H1 (cell line): Measurements from ENCODE around the gene RUNX1. TPM values are rescaled to one million over a fixed set of nuclear protein-coding genes. Genes with fewer than 3 reads are reported as not detected.

Source experiments
- CTCF ChIA-PET: fragments of 300-600 bp; sonication (Branson Sonifier 250); formaldehyde crosslinking; loops from one replicate; lab custom pipeline; 2021; ENCODE audit not compliant: partially characterized antibody; lab: Charles Lee
- POLR2A ChIA-PET: fragments of 300-600 bp; sonication (Branson Sonifier 250); formaldehyde crosslinking; loops from one replicate; lab custom pipeline; 2021; ENCODE audit warnings: inconsistent platforms; ENCODE audit not compliant: partially characterized antibody; lab: Charles Lee
- DNase-seq, 2 experiments: peaks; one replicate each; pipeline versions ENCODE4 v3.0.0 to v3.0.0-alpha.2; 2010 to 2022; ENCODE audit warnings: low spot score in 2 of 2, low read depth in 1 of 2, mixed read lengths in 1 of 2
- FAIRE-seq: peaks from 2 replicates; lab custom pipeline; 2011; peaks lifted over from hg19 to GRCh38; lab: Jason Lieb, UNC
- H2AFZ ChIP-seq: 2 replicates; pipeline ENCODE4 v1.8.1; 2012; ENCODE audit warnings: low read length, inconsistent platforms
- H2AK5ac ChIP-seq: 2 replicates; pipeline ENCODE4 v1.6.1; 2013; ENCODE audit warnings: low read depth, low read length
- H2BK120ac ChIP-seq: replicated peaks from 2 replicates; pipeline ENCODE3; 2013; ENCODE audit warnings: low read depth, low read length, inconsistent platforms
- H2BK12ac ChIP-seq: 2 replicates; pipeline ENCODE4 v1.6.1; 2013; ENCODE audit warnings: low read depth, low read length
- H2BK15ac ChIP-seq: 2 replicates; pipeline ENCODE4 v1.6.1; 2013; ENCODE audit warnings: low read length
- H2BK20ac ChIP-seq: 2 replicates; pipeline ENCODE4 v1.6.1; 2013; ENCODE audit warnings: low read length
- H2BK5ac ChIP-seq: 2 replicates; pipeline ENCODE4 v1.6.1; 2013; ENCODE audit warnings: low read depth, low read length
- H3K14ac ChIP-seq: 2 replicates; pipeline ENCODE4 v1.6.1; 2013; ENCODE audit warnings: inconsistent platforms; ENCODE audit not compliant: insufficient read length
- H3K18ac ChIP-seq: 2 replicates; pipeline ENCODE4 v1.6.1; 2013; ENCODE audit warnings: low read length; ENCODE audit errors: extremely low read depth
- H3K23ac ChIP-seq: 2 replicates; pipeline ENCODE4 v1.6.1; 2013; ENCODE audit warnings: inconsistent platforms; ENCODE audit not compliant: insufficient read length
- H3K23me2 ChIP-seq: 2 replicates; pipeline ENCODE4 v1.6.1; 2013; ENCODE audit warnings: low read depth, low read length
- H3K27ac ChIP-seq: 2 replicates; pipeline ENCODE4 v1.6.1; 2011; ENCODE audit warnings: low read depth, low read length, inconsistent platforms
- H3K27me3 ChIP-seq, 4 experiments: replicated peaks in 1 of 4; 1 replicate in 1 of 4; 2 replicates in 3 of 4; pipeline versions ENCODE4 v1.6.1 to v1.8.1; 2011 to 2013; ENCODE audit warnings: low read length in 3 of 4, mild to moderate bottlenecking in 3 of 4, inconsistent platforms in 2 of 4, mixed read lengths in 2 of 4, moderate library complexity in 1 of 4; ENCODE audit not compliant: control insufficient read depth in 3 of 4, insufficient read depth in 3 of 4; ENCODE audit errors: extremely low read depth in 1 of 4
- H3K36me3 ChIP-seq, 4 experiments: 2 replicates each; pipeline versions ENCODE4 v1.6.1 to v1.8.1; 2011 to 2013; ENCODE audit warnings: mild to moderate bottlenecking in 4 of 4, low read length in 3 of 4, moderate library complexity in 2 of 4, control low read depth in 1 of 4, inconsistent platforms in 1 of 4; ENCODE audit not compliant: insufficient read depth in 4 of 4, control insufficient read depth in 2 of 4
- H3K4ac ChIP-seq: replicated peaks from 2 replicates; pipeline ENCODE3; 2013; ENCODE audit warnings: low read length, low read depth, mixed read lengths, inconsistent platforms; ENCODE audit not compliant: insufficient read length
- H3K4me1 ChIP-seq, 4 experiments: replicated peaks in 1 of 4; 1 replicate in 1 of 4; 2 replicates in 3 of 4; pipeline versions ENCODE4 v1.6.1 to v1.8.1; 2011 to 2013; ENCODE audit warnings: low read length in 3 of 4, inconsistent platforms in 2 of 4, mixed read lengths in 1 of 4; ENCODE audit not compliant: insufficient read depth in 4 of 4, control insufficient read depth in 3 of 4
- H3K4me2 ChIP-seq, 2 experiments: 2 replicates each; pipeline versions ENCODE4 v1.6.1 to v1.8.1; 2011 to 2013; ENCODE audit warnings: low read depth in 2 of 2, low read length in 2 of 2, control low read depth in 1 of 2, inconsistent platforms in 1 of 2, mild to moderate bottlenecking in 1 of 2; ENCODE audit not compliant: insufficient read depth in 1 of 2
- H3K4me3 ChIP-seq, 4 experiments: fragments of 200-600, 300-600 bp in 1 of 4; sonication (generic), shearing (Covaris generic), sonication (Bioruptor Twin) in 1 of 4; 2 replicates each; pipeline versions ENCODE4 v1.5.1 to v1.8.1; 2011 to 2016; ENCODE audit warnings: low read length in 4 of 4, low read depth in 3 of 4, control low read depth in 2 of 4, inconsistent platforms in 2 of 4, mild to moderate bottlenecking in 2 of 4, mixed read lengths in 1 of 4, moderate library complexity in 1 of 4; ENCODE audit not compliant: insufficient read depth in 2 of 4; ENCODE audit errors: extremely low read depth in 1 of 4
- H3K56ac ChIP-seq: replicated peaks from 2 replicates; pipeline ENCODE3; 2013; ENCODE audit warnings: low read depth, mild to moderate bottlenecking, mixed read lengths, low read length, inconsistent platforms; ENCODE audit not compliant: insufficient read length
- H3K79me1 ChIP-seq: 2 replicates; pipeline ENCODE4 v1.6.1; 2013; ENCODE audit warnings: low read depth, low read length, control low read depth
- H3K79me2 ChIP-seq, 2 experiments: 2 replicates each; pipeline versions ENCODE4 v1.6.1 to v1.8.1; 2012 to 2013; ENCODE audit warnings: low read length in 2 of 2, mild to moderate bottlenecking in 2 of 2, inconsistent platforms in 1 of 2; ENCODE audit not compliant: insufficient read depth in 2 of 2, control insufficient read depth in 1 of 2
- H3K9ac ChIP-seq, 4 experiments: replicated peaks in 1 of 4; 1 replicate in 1 of 4; 2 replicates in 3 of 4; pipeline versions ENCODE4 v1.6.1 to v1.8.1; 2011 to 2013; ENCODE audit warnings: low read depth in 3 of 4, low read length in 3 of 4, control low read depth in 2 of 4, mild to moderate bottlenecking in 2 of 4, moderate library complexity in 2 of 4, inconsistent platforms in 1 of 4; ENCODE audit errors: extremely low read depth in 1 of 4
- H3K9me3 ChIP-seq, 2 experiments: 2 replicates each; pipeline versions ENCODE4 v1.6.1 to v1.8.1; 2012 to 2013; ENCODE audit warnings: mild to moderate bottlenecking in 2 of 2, moderate library complexity in 2 of 2, control low read depth in 1 of 2, inconsistent platforms in 1 of 2, low read depth in 1 of 2, low read length in 1 of 2, mixed read lengths in 1 of 2; ENCODE audit not compliant: insufficient read depth in 2 of 2
- H4K20me1 ChIP-seq, 2 experiments: replicated peaks in 1 of 2; 2 replicates each; pipeline versions ENCODE3 to v1.8.1; 2011 to 2013; ENCODE audit warnings: inconsistent platforms in 2 of 2, low read length in 2 of 2, mild to moderate bottlenecking in 1 of 2; ENCODE audit not compliant: insufficient read depth in 2 of 2, control insufficient read depth in 1 of 2
- H4K5ac ChIP-seq: 2 replicates; pipeline ENCODE4 v1.6.1; 2013; ENCODE audit warnings: low read length, low read depth, mixed read lengths, inconsistent platforms; ENCODE audit not compliant: insufficient read length
- H4K8ac ChIP-seq: 2 replicates; pipeline ENCODE4 v1.8.0; 2013; ENCODE audit warnings: mild to moderate bottlenecking, moderate library complexity, low read length, inconsistent platforms; ENCODE audit not compliant: insufficient read depth; ENCODE audit errors: extremely low read depth
- H4K91ac ChIP-seq: replicated peaks from 2 replicates; pipeline ENCODE3; 2013; ENCODE audit warnings: low read length, mixed read lengths, inconsistent platforms; ENCODE audit not compliant: insufficient read length
- BACH1 ChIP-seq: IDR thresholded peaks from 2 replicates; pipeline ENCODE4 v1.6.1; 2012; ENCODE audit warnings: low read length, improper control_type of control experiment
- BCL11A ChIP-seq, 2 experiments: IDR thresholded peaks; one replicate each; pipeline ENCODE4 v1.6.1; 2011; ENCODE audit warnings: low read depth in 2 of 2, low read length in 2 of 2, mild to moderate bottlenecking in 2 of 2
- SIX5 ChIP-seq: IDR thresholded peaks from 2 replicates; pipeline ENCODE4 v1.6.1; 2011; ENCODE audit warnings: mild to moderate bottlenecking, low read depth, low read length
- WGBS, 2 experiments: shearing (Covaris generic) in 1 of 2; methylation state at CpG; one replicate each; pipeline versions ENCODE4 v1.1.6 to v1.1.7; 2013 to 2015; ENCODE audit warnings: low lambda C conversion rate in 2 of 2, mixed read lengths in 2 of 2, inconsistent platforms in 1 of 2, low coverage in 1 of 2, missing lambda C conversion rate in 1 of 2; ENCODE audit not compliant: insufficient replicate concordance in 2 of 2, insufficient coverage in 1 of 2, insufficient read length in 1 of 2; ENCODE audit errors: extremely low coverage in 1 of 2, missing lambda C conversion rate in 1 of 2; 5-methylcytosine and 5-hydroxymethylcytosine counted together
- polyA plus RNA-seq, 7 experiments: library from polyadenylated mRNA; depleted of rRNA in 3 of 7; stranded (reverse) in 5 of 7; unstranded in 2 of 7; fragments of >200 nt in 5 of 7; fragments of 200-250 nt in 2 of 7; gene quantifications; 1 replicate in 5 of 7; 2 replicates in 1 of 7; 4 replicates in 1 of 7; pipeline versions ENCODE4 v1.2.1 to v1.2.3, GENCODE V29; 2011 to 2013; ENCODE audit warnings: missing spikeins in 2 of 7, mixed read lengths in 2 of 7
- total RNA-seq: library from RNA; stranded (reverse); fragmentation: NEBNext Ultra II Directional; extraction: Animal tissue kit (Norgen Biotek cat#: 25700); gene quantifications from 2 replicates; pipeline ENCODE4 v1.2.1, GENCODE V29; 2021

RUNX1 gene
- total and polyA plus RNA-seq, 2 of the 8 experiments (the other 6 are each of a cell fraction or from before 2014, with no cell fraction given), result 0.20 to 0.60 TPM

DNA sequence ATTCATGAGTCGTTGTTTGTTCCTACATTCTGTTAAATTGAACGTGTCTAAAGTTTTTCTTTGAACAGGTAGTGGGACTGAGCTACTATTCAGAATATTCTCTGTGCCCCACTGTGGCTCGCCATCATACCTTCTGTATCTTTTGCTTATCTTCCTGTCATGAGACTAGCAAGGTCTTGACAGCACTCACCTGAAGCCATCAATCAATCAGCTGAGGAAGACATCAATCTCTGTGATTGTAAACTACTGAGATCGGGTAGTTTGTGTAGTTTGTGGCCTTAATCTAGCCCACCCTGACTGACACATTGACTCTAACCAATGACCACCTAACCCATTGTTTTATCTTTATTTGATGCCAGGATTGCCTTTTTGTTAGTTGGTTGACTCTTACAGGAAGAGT, 17.7 kb upstream of the RUNX1 start:
- no peak overlapping the region for H3K4me3 ChIP-seq
- no peak overlapping the region for H2BK12ac ChIP-seq
- no peaks in the 10 kb centered on the region for H4K20me1 ChIP-seq
- no peak overlapping the region for H2BK5ac ChIP-seq
- no peak overlapping the region for H2BK15ac ChIP-seq
- DNase-seq (no peak), FAIRE-seq (no peak)
- peaks cover 2% of the 10 kb centered on the region; the same call in 1 of the 2 replicates for H3K23me2 ChIP-seq
- no peaks in the 10 kb centered on the region for H3K9me3 ChIP-seq
- H3K4me2 ChIP-seq, result no peak overlapping the region
- H3K27ac ChIP-seq, result no peak overlapping the region
- no peak overlapping the region for H2BK20ac ChIP-seq
- 86% methylated on average over 4 of the region's 4 CpGs; no CpG with 5 or more reads in 1 of the 2 experiments for WGBS, 2 experiments
- H3K79me2 ChIP-seq, result no peaks in the 10 kb centered on the region
- H3K4me1 ChIP-seq, result no peaks in the 10 kb centered on the region
- no peak overlapping the region for H3K23ac ChIP-seq
- no peak overlapping the region for H2AK5ac ChIP-seq
- H3K18ac ChIP-seq, result no peak overlapping the region
- H3K9ac ChIP-seq, result no peak overlapping the region
- H4K8ac ChIP-seq, result no peak overlapping the region
- H4K91ac ChIP-seq, result no peak overlapping the region
- no peak overlapping the region for H4K5ac ChIP-seq
- H3K36me3 ChIP-seq, result no peaks in the 10 kb centered on the region
- TF ChIP-seq SIX5, result no peak
- TF ChIP-seq BACH1, result no peak
- no peak for TF ChIP-seq BCL11A (IDR thresholded peaks at IDR 0.05; ENCODE audit: low read depth in 2 of 2, low read length in 2 of 2)
- H3K27me3 ChIP-seq, result no peaks in the 10 kb centered on the region
- H2BK120ac ChIP-seq, result no peak overlapping the region
- POLR2A ChIA-PET, result no interaction called here
- H2AFZ ChIP-seq, result no peak overlapping the region
- no peak overlapping the region for H3K4ac ChIP-seq
- H3K14ac ChIP-seq, result no peak overlapping the region
- CTCF ChIA-PET, result interaction anchor here (1.3 kb wide), 1 partner anchor 16 kb away, joined by 4 read pairs; no protein-coding TSS in a partner anchor
- H3K79me1 ChIP-seq, result no peaks in the 10 kb centered on the region
- H3K56ac ChIP-seq, result no peak overlapping the region
